ENCODE results near the gene RPL10. TPM values are rescaled to one million over a fixed set of nuclear protein-coding genes. Genes with fewer than 3 reads are reported as not detected.

RPL10 gene
- polyA plus RNA-seq, 5 donors, result 4,389 to 5,989 (median 4,777) TPM

DNA sequence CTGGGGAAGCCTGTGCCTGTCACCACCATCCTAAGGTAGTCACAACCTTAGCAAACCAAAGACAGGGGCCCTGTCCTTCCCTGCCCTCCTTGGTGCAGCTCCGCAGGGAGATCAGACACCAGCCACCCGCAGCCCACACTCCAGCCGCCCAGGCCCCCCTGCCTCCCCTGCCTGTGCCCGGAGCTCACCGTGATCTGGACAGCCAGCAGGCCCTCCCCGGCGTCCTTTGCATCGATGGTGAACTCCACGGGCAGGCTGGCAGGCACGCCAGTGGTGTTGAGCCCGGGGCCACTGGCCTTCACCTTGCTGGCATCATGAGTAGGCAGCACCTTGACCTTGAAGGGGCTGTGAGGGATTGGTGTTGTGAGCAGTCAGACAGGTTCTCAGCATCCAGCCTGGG is 40.2 kb upstream of the RPL10 start:
- DNase-seq, result no peak

DNA sequence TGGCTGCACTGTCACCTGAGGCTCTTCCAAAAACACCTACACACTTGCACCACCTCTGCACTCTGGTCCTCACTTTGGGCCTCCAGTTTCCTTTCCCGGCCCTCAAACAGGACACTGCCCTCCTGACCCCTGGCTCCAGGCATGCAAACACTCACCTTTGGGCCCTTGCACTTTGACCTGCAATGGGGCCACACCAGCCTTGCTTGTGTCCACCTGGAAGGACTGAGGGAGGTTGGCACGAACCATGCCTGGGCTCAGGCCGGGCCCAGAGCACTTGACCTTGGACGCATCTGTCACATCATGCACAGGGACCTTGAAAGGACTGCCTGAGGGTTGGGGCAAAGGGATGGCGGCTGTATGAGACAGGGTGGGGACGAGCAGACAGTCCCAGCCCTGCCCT is 39.3 kb upstream of the RPL10 start:
- DNase-seq, result no peak

DNA sequence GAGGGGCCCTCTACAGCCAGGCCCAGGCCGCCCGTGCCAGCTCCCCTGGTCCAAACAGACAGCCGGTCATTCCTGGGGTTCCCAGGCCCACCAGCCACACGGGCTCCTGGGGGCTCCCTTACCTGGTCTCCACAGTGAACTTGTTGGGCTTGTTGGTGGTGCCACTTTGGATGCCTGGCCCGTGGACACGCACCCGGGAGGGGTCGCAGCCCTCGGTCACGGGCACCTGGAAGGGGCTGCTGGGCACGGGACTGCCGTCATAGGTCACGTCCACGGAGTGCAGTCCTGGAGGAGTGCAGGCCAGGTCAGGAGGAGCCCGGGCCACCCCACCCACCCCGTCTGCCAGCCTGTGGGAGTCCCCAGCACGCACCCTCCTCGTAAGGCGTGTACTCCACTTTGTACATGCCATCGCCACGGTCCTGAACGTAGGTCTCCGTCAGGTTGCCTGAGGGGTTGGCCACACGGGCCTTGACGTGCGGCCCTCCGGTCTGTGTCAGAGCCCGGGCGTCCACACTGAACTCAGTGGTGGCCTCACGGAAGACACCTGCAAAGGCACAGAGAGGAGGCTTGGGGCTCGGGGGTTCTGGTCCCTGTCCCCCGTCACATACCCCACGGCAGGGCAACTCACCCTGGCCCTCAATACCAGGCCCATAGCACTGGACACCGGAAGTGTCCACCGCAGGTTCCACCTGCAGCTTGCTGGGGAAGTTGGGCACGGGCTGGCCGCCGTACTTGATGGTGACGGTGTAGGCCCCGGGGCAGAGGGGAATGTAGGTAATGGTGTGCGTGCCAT is 38.6 kb upstream of the RPL10 start:
- DNase-seq, result no peak

DNA sequence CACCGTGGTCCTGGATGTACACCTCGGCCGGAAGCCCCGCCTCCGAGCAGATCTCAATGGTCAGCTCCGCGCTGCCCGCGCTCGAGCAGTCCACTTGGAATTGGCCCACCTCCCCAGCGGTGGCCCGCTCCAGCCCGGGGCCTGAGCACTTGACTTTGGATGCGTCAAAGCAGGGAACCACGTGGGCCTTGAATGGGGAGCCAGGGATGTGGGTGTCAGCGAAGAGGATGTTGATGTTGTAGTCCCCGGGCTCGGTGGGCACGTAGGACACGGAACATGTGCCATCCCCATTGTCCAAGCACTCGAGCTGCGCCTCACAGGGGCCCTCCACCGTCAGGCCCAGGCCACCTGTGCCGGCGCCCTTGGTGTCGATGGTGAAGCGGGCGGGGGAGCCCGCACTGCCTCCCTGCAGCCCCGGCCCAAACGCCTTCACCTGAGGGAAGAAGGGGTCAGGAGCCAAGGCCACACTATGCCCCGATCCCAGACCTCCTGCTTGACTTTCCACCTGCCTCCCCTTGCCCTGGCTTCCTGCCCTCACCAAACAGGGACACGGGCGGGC is 37.9 kb upstream of the RPL10 start:
- no peak for DNase-seq

DNA sequence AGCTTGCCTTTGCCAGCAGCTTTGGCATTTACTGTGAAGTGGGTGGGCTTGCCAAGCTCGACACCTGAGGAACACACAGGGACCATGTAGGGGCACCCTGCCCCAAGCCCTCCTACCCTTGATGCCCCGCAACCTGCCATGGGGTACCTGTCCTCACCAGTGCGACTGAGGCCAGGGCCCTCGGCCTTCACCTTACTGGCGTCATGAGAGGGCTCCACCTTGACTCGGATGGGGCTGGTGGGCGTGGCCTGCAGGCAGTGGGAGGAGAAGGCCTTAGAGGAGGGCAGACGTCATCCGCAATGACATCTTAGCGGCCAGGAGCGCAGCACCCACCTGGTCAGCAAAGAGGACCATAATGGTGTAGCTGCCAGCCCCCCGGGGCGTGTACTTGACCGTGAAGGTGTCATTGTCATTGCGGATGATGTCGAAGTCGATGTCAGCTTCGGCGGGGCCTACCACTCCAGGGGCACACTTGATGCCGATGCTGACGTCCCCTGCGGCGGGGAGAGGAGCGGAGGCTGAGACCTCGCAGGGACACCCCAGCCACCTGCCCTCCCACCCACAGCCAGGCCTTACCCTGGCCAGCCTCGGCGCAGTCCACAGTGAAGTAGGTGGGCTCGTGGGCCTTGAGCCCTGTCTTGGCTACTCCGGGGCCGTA is 36.0 kb upstream of the RPL10 start:
- DNase-seq, result no peak

DNA sequence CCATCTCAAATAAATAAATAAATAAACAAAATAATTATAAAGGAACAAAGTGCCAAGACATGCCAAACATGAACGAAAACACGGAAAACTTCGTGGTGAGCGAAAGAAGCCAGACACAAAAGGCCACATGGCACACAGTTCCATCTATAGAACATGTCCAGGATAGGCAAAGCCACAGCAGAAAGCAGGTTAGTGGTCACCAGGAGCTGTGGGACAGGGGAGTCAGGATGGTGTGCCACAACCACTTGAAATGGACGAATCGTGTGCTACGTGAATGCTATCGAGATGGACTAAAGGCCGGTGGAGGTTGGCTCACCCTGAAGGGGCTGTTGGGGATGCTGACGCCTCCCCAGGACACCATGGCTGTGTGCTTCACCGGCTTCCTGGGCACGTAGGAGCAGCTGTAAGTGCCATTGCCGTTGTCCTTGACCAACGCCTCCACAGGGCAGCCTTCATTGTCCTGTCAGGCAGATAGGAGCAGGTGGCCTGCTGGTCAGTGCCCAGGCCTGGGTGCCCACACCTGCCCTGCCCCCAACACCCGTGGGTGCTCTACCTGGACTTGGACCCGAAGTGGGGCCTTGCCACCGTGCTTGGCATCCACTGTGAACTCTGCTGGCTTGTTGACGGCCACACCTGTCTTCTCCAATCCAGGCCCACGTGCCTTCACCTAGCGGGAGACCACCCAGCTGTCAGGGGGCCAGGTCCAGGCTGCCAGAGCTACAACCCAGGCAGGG is 34.3 kb upstream of the RPL10 start:
- DNase-seq, result no peak

DNA sequence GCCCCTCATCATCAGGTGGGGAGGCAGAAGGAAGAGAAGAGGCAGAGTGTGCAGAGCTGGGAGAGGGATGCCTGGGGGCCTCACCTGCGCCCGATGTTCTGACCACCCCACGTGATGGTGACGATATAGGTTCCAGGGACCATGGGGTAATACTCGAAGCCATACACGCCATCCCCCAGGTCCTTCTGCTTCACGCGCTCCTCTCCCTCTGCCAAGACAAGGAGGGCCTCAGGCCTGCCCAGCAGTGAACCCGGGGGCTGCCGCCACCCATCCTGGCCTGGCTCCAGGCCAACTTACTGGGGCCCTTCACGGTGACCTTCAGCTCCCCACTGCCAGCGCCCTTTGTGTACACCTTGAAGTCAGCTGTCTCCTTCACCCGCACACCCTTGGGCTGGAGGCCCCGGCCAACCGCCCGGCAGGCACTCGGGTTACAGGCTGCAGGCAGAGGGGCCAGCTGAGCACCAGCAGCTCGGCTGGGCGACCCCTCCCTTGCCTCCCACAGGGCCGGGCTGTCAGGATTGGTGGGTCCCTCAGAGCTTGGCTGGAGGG is 33.1 kb upstream of the RPL10 start:
- DNase-seq, result no peak

DNA sequence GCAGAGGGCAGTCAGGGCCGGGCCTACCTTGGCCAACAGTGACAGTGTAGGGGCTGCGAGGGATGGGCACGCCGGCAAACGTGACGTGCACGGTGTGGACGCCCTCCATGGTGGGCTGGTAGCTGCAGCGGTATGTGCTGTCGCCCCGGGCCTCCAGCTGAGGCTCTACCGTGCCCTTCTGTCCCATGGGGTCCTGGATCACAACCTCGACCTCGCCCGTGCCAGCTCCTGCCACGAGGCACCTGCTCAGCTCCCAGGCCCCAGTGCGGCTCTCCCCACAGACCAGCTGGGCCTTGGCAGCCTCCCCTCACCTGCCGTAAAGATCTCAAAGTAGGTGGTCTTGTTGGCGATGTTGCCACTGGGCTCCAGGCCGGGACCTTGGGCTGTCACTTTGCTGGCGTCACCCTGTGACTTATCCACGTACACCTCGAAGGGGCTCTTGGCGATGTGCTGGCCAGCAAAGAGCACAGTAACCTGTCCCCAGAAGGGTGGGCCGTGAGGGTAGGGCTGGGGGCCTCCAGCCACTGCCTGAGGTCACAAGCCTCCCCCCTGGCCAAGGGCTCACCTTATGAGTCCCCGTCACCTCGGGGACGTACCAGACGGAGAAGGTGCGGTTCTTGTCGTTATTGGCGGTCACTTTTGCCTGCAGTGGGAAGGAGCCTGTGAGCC is 32.0 kb upstream of the RPL10 start:
- no peak for DNase-seq

DNA sequence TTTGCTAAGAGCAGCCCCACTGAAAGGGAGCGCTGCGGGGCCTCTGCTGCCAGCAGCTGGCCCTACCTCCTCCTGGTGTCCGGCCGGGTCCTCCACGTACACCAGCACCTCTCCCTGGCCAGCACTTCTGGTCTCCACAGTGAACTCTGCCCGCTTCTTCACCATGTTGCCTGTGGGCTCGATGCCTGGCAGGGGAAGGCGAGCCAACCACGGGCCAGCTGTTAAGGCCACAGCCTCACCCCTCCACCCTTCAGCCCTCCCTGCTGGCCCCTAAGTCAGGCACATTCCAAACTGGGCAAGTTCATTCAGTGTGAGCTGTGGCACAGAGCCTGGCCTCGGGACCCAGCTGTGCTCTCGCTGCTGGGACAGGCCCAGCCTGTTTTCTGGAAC is 31.5 kb upstream of the RPL10 start:
- DNase-seq, result no peak

DNA sequence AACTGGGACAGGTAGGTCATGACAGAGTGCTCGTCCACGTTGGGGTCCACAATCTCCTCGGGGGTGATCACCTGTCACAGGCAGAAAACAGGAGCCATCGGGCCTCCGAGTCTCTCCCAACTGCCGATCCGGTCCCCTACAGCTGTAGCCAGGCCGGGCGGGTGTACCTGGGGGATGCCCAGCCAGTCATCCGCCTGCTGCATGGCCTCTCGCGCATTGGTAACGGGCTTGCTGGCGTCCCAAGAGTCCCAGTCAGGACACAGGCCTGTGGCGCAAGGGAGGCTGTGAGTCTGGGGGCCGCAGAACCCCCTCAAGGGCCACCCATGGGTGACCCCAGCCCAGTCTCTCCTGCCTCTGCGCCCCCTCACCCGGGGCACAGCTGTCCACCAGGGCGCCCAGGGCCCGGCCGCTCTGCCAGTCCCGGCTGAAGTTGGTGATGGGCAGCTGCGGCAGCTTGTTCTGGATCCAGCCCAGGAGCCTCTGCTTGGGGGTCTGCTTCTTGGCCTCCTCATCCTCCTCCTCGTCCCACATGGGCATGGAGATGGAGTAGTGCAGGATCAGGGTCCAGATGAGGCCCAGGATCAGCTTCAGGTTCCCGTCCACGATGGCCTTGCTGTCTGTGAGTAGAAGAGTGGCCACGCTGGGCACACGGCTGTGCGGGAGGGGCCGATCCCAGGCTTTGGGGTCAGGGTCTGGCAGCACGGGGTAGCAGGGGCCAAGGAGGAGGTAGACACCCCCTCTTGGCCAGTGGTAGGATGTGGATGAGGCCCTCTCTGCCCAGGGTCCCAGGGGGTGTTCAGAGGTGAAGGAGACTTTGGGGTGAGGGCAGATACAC is 30.5 kb upstream of the RPL10 start:
- DNase-seq, result no peak

DNA sequence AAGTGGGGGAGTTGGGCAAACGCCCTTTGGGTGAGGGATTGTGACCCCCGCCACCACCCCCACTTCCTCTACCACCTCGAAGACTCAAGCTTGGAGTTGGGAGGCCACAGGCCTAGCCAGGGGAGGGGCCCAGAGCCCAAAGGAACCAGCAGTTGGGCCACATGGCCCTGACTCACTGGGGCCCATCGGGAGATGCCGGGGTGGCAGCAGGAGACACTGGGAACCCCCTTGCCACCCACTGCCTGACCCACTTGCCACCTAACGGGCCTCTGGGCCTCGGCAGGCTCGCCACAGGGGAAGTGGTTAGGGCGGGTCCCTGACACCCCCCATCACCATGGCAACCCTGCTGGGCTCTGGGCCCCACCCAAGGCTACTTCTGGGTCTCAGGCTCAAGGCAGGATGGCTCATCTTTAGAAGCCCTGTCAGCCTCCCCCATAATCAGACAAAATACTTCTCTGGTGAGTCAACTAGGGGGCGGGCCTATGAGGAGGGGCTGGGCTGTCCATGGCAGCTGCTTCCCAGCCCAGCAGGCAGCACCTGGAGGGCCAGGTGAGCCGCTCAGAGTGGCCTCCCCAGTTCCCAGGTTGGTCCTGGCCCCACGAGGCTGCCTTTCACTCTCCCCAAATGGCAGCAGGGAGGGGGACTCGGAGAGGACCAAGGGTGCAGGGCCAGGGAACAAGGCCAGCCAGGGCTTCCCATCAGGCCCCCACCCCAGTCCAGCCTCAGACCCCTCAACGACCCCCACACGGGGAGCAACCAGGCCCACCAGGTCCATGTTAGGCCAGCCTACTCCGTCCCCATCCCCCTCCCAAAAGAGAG is 29.3 kb upstream of the RPL10 start:
- DNase-seq, result no peak

DNA sequence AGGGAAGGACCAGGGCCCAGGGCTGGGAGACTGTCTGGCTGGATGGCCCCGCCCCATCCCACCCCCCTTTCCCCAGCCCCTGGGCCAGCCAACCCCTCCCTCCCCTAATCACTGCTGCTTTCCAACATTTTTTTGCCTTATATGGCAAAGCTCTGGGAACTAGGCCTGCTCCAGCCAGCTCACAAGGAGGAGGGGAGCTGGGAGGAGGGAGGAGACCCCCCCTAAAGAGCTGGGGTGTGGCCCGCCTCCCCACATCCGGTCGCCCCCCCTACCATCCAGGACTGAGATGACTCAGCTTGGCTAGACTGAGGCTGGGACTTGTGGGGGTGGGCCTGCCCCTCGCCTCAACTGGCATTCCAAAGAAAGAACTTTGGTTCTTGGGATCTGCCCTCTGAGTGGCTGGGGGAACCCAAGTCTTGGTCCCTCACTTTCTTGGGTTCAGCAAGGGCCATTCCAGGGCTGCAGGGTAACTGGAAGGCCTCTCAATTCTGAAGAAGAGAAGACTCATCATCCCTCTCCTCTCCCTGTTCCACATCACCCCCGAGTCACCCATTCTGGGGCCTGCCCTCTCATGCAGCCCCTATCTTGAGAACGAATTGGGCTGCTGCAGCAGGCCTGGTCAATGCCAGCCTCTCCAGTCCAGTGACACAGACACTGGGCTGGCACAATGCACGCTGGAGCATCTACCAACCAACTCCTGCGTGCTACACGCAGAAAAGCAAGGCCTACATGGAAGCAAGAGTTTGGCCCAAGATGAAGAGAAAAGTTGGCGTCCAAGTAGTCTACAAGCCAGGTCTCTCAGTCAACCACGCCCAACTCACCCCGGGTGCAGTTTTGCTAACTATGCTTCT is 28.5 kb upstream of the RPL10 start:
- peak; percentile 88 to 91 for DNase-seq

DNA sequence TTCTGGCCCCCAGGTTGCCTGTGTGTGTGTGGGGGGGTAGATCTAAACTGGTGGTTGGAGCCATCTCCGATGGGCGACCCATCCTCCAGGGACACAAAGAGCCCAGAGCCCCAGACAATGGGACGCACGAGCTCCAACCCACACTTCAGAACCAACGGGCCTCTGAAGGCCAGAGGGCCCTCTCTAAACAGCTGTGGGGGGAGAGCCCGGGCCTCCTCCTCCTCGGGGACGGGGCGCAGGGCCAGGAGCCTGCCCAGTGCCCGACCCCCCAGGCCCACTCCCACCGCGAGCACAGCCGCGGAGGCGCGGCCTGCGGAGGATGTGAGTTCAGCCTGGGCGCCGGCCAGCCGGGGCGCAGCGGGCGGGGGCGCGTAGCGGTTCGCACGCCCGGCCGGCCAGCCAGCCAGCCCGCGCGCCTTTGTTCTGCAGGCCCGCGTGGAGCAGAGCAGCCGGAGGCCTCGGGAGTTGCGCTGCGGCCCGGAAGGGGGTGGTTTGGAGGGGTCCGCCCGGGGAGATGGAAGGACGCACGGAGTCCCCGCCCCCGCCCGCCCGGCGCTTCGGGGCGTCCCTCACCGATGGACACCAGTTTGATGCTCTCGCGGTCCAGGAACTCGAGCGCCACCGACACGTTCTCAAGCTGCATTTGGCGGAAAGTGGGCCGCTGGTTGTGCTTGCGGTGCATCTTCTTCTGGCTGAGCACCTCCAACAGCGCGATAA is 27.7 kb upstream of the RPL10 start:
- DNase-seq, result no peak

DNA sequence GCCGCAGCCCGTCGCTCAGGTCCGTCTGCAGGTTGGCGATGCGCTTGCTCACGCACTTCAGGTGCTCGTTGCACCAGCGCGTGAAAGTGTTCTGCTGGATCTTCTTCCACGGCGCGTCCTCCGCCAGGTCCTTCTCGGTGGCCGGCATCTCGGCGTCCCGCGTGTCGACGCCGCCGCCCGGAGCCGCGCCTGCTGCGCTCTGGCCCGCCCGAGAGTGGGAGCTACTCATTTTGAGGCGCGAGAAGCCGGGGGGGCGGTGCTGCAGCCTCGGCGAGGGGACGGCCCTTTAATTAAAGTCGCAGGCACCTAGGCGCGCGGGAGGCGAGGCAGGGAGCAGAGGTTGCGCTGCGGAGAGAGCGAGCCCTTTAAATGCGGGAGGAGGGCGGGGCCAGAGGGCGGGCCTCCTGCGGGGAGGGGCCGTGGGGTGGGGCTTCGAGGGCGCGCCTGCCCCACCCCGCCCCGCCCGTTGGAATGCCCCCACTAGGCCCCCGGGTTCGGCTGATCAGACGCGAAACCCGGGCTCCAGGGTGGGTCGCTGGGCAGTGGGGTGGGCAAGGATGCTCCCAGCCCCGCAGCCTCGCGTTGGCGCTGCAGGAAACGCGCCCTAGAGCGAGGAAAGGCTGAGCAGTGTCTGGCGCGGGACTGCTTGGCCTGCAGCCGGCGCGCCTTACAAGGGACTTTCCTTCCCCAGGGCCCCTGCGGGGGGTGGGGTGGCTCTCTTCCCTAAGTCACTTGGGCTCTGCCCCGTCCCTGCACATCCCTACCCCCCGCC is 27.0 kb upstream of the RPL10 start:
- peak; percentile 90 to 92 for DNase-seq

DNA sequence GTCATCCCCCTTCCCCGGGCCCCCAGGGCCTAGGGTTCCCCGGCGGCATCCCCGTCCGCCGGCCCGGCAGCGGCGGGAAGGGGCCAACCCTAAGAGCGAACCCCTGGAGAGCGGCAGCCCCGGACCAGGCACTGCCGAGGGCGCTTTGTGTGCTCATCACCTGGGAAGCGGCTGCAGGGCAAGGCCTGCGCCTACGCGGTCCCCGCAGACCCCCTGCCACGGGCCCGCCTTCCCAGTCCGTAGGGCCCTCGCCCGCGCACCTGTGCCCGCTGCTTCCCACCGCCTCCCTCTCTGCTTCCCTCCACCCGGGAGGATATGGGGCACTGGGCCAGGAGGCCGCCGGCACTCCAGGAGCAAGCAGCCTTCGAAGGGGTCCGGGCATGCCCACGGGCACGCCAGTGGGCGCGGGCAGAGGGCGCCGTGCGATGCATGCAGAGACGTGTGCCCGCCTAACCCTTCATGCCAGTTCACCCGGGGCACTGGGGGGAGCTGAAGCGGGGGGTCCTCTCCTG is 26.3 kb upstream of the RPL10 start:
- DNase-seq, result no peak

DNA sequence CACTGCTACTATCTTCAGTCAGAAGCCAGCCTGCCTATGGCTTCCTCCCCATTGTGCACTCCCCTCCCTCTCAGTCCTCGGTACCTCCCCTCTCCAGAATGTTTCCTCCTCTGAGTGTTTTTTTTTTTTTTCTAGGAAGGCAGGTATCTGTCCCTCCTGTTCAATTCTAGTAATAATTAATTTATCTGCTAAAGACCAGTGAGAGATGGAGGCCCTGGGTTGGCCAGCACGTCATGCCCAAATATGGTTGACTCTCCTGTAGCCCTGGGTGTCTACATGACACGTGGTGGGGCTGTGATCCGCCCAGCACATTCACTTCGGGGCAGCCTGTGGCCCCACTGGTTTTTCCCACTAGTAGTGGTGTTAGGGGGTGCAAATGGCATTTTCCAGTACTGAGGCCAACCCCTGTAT is 25.6 kb upstream of the RPL10 start:
- no peak for DNase-seq
